GM19452 (cell line): ENCODE data around the gene TMEM69.
"Not testable (repeated sequence)": the region's sequence is repeated elsewhere in the genome, so short reads cannot be mapped to it uniquely, and the experiment has no call there.

ENCODE experiments used
- ATAC-seq: cut with Tn5 transposase; IDR thresholded peaks from one replicate; pipeline ENCODE4 v1.9.1; 2021; ENCODE audit not compliant: unreplicated experiment

The TMEM69 gene, protein sequence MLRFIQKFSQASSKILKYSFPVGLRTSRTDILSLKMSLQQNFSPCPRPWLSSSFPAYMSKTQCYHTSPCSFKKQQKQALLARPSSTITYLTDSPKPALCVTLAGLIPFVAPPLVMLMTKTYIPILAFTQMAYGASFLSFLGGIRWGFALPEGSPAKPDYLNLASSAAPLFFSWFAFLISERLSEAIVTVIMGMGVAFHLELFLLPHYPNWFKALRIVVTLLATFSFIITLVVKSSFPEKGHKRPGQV

DNA sequence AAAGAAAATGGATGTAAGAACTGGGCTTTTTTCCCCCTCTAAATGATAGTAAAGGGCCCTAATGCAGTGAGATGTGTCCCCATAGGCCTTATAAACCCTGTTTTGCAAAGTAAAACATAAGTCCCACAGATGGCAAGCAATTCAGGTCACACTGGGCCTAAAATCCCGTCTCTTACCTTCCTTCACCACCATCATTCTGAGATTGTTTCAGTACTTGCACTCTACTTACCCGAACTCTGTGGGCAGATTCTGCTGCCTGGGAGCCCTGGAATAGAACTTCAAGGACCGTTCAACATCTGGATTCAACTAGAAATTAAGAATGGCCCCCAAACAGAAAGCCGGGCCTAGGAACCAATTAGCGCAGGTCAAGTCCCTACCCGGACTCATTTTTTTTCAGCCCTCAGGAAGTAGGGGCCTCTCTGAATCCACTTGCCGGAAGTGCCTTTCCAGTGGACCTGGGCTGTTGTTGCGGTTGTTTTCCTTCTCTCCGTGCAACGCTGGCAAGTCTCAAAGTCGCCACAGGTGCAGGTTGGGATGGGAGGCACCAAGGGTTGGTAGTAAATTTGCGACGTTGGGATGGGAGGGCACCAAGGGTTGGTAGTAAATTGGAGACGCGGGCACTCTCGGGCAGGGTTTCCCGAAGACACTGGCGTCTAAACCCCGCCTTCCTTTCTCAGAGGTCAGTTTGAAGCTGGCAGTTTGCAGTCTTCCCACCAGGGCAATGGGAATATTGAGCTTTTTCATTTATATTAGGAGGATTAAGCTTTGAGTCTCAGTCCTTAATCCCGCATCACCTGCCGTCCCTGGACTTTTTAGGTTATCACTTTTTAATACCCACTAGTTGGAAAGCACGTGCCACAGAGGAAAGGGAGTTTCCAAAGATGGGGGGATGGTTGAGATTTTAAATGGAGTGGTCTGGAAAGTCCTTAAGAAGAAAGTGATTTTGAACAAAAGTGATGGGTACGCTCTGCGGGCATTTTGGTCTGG is at the start of gene TMEM69:
TSS of gene TMEM69 (plus strand) at position 428 of the 987 bp plus-strand sequence. CDS start 2,888 bp downstream, outside the sequence.
- no peak for ATAC-seq

DNA sequence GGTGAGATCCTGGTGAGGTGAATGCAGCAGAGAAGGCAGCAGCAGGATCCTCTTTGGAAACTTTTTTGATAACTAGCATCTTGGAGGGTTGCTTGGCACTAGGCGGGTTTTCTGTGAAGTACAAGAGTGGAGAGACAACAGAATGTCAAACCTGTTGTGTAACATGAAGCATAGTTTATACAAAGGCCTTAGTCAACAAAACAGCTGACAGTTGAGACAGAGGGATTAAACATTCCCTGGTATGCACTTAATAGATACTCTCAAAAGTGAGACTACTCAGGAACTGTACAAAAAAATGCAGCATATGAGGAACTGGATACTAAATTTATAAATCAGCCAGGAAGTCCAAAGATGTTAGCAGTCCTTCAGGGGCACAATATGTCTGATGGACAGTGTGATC is 47.7 kb upstream of the TMEM69 start:
- ATAC-seq = no peak

DNA sequence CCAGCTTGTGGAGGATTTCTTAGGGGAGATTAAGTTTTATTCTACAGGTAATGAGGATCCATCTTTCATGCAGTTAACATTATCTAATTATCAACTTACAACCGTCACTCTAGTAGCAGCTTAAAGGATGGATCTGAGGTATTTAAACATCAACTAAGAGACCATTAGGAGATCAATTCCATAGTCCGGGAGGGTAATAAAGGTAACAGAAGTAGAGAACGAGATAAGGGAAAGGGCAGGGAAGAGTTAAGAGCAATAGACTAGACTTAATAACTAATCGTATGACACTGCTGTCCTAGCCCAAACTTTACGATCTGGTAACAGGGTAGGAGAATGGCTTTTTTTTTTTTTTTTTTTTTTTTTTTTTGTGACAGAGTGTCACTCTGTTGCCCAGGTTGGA is 44.7 kb upstream of the TMEM69 start:
- no peak for ATAC-seq

DNA sequence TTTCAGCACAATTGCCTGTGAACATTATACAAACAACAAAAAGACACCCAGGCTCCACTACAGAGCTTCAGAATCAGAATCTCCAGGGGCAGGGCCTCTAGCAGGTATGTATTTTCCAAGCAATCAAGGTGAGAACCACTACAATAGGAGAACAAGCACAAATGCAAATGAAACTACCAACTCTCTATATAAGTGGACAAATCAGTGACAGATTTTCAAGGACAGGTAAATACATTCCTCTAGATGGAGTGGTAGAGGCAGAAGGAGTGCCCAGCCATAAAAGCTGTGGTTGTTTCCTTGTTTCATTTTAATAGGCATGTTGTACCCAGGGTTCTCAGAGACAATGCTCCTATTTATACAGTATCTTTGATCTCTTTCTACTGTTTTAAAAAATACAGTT is 44.0 kb upstream of the TMEM69 start:
- no peak for ATAC-seq

DNA sequence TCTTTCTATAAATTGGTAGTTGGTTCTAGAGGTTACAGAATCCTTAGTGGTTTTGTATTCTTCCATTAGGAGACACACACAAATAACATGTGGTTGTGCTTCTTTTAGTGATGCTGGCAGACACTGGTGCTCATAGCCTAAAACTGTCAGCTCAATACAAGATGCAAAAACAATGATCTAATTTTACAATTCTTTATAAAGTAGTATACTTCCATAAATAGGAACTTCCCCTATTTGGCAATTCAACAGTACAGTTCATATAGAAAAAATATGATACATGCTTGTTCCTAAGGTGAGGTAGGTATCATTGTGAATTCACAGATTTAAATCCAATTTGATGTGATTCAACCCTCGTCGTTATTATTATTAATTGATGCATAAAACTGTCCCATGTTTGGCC is 43.3 kb upstream of the TMEM69 start:
- ATAC-seq = no peak

DNA sequence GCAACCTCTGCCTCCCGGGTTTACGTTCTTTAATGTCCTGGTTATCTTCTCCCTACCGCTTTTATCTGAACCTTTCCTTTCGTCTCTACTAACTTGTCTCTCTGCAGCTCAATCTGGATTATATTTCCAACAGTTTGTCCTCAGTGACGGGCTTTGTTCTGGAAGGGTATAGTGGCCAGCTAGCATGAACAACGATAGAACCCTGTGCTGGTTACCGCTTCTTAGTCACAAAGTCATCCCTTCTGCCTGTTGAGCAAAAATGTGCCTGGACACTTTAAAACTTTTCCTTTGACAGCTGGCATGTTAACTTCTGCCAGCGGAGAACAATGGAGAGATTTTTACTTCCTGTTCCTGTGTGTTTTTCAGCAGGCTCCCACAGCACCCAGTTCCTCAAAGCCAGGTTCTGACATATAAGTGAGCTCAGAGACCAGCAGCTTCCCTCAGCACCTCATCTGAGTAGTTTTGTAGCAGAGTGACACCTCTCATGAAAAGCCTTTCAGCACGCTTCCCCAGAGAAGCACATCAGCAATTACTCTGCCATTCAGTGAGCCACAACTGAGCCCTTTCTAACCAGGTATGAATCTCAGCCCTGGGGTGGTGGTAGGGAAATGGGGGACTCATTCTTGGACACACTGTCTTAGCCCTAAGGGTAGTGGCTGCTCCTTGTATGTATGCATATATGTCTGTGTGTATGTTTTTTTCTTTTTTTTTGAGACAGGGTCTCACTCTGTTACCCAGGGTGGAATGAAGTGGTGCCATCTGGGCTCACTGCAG is 40.5 kb upstream of the TMEM69 start:
- ATAC-seq = no peak

DNA sequence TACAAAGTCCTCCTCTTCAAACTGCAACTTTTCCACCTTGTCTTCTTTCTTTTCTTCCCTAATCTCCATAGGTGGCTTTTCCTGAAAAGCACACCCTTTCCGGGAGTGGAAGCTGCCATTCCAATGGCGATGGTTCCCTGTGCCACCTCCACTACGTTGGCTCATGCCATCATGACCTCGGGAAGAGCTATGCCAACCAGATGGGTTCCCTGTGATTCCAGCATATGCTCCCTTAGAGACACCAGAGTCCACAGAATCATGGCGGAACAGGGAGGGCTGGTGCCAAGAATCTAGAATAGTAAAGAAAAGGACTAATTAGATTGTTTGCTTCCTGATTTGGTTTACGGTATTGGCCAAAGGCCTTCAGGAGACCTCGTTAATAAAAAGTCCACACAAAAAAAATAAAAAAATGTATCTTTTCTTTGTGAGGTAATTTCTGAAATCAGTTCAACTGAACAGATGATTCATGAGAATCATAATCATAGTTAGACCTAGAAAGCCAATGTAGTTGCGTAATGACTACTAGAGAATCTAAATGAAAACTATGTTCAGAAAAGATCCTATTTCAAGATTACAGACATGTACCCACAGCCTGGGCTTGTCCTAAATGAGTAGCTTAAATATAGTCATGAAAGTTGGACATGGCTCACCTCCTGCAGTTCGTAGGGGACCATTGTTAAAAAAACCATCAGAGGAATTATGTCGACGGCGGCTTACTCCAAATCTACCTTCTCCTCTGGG is 33.3 kb upstream of the TMEM69 start:
- no peak for ATAC-seq

DNA sequence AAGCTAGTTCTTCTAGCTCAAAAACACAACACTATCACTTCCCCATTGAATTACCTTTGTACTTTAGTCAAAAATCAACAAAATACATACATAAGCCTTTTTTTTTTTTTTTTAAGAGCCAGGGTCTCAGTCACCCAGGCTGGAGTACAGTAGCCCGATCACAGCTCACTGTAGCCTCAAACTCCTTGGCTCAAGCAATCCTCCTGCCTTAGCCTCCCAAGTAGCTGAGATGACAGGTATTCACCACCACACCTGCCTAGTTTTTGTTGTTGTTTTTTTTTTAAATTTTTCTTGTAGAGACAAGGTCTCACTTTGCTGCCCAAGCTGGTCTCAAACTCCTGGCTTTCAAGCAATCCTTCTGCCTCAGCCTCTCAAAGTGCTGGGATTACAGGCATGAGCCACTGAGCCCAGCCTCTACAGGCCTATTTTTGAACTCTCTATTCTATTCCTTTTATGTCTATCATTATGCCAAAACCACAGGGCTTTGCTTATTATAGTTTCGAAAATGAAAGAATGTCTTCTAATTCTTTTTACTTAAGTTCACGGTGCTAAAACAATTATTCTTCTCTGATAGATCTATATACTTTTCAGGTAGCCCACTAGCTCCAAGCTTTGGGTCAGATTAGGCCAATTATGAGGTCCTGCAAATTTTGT is 31.3 kb upstream of the TMEM69 start:
- ATAC-seq = no peak

DNA sequence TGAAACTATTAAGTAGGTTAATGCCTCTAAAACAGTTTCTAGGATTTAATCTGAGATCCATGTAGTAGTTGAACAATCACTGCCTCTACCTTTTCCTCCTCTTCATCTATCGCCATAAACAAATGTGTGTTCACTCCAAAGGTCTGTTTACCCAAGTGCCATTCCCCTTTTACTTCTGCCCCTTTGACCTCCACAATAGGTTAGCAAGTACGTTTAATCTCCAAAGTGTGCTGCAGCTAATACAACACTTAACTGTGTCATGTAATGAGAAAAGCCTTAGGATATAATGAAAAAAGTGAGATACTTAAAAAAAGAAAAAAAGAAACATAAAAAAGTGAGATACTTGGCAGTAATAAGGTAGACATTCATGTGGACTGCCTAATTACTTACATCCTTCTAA is 29.8 kb upstream of the TMEM69 start:
- no peak for ATAC-seq

DNA sequence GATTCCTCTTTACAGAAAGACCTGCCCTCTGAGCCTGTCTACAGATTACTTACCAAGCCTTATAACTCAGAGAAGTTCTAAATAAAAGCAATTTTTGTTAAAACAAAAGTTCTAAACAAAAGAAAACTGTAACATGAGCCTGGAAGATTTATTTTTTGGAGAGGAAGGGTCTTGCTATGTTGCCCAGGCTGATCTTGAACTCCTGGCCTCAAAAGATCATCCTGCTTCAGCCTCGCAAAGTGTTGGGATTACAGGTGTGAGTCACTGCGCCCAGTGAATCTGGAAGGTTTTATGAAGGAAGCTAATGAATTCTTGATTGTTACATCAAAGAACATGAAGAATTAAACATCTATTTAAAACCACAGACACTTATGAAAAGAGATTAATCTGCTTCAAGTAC is 28.8 kb upstream of the TMEM69 start:
- ATAC-seq = no peak

DNA sequence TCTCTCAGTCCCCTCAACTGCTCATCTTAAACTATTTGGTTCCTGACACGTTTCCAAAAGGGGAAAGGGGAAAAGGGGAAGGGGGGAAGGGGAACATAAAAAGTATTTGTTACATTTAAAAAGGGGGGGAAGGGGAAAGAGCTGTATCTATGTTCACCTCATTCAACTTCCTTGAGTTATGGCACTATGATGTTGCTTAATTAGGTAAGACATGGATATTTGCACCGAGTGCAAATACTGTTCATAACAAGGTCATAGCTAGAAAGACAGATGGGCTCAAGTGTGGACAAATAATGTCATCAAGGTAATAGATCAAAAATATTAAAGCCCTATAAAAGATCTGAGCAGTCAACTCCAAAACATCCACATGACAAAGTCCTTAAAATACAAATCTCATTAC is 27.6 kb upstream of the TMEM69 start:
- ATAC-seq = no peak

DNA sequence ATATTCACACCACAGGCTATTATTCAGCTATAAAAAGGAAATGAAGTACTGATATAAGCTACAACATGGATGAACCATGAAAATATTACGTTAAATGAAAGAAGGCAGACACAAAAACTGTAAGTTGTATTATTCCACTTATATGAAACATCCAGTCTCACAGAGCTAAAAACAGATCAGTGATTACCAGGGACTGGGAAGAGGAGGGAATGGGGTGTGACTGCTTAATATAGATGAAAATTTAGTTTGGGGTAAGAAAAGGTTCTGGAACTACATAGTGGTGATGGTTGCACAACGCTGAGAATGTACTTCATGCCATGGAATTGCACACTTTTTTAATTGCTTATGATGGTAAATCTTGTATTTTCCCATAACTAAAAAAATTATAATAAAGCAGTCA is 21.1 kb upstream of the TMEM69 start:
- no peak for ATAC-seq

DNA sequence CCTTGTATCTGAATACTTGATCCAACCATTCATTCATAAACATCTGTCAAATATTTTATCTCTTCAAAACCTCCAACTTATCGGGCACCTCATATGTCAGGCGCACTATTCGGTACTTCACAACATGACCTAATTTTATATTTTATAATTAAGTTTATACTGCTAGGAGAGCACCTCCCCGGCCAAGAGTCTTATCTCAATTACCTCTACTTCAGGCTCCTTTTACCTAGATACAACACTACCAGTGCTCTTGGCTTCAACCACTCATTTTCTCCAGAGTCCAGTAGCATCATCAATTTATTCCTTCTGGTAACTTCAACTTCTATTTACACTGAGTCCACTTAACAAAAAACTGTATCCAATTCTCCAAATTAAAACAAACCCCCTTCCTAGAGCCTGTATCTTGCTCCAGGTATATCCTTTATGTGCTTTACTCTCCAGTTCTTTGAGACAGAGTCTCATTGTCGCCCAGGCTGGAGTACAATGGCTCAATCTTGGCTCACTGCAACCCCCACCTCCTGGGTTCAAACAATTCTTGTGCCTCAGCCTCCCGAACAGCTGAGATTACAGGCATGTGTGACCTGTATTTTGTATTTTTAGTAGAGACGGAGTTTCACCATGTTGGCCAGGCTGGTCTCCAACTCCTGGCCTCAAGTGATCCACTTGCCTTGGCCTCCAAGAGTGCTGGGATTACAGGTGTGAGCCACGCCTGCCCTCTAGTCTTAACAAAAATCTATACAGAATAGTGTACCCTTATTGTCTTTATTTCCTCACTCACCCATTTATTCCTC is 20.5 kb upstream of the TMEM69 start:
- ATAC-seq = no peak

DNA sequence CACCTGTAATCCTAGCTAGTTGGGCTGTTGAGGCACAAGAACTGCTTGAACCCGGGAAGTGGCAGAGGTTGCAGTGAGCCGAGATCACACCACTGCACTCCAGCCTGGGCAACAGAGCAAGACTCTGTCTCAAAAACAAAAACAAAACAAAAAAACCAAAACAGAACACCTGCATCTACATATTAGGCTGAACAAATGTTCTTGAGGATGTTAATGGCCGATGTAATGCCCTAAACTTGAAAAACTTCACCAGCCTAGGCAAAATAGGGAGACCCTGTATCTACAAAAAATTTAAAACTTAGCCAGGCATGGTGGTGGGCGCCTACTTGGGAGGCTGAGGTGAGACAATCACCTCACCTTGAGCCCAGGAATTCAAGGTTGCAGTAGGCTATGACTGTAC is 19.5 kb upstream of the TMEM69 start:
- no peak for ATAC-seq

DNA sequence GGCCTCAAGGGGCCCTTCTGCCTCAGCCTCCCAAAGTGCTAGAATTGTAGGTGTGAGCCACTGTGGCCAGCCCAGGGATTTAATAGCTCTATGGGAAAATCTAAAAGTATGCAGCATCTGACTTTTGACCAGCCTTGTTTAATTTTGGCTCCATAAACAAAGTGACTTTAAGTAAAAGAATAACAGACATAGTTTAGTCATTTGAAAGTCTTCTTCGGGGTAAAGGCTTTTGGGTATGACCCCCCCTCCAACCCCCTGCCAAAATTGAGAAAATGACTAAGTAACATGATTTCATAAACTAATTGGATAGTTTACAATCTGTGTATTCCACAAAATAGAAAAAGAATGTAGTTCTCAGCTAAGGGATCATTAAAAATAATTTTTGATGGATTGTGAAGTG is 18.6 kb upstream of the TMEM69 start:
- ATAC-seq = no peak

DNA sequence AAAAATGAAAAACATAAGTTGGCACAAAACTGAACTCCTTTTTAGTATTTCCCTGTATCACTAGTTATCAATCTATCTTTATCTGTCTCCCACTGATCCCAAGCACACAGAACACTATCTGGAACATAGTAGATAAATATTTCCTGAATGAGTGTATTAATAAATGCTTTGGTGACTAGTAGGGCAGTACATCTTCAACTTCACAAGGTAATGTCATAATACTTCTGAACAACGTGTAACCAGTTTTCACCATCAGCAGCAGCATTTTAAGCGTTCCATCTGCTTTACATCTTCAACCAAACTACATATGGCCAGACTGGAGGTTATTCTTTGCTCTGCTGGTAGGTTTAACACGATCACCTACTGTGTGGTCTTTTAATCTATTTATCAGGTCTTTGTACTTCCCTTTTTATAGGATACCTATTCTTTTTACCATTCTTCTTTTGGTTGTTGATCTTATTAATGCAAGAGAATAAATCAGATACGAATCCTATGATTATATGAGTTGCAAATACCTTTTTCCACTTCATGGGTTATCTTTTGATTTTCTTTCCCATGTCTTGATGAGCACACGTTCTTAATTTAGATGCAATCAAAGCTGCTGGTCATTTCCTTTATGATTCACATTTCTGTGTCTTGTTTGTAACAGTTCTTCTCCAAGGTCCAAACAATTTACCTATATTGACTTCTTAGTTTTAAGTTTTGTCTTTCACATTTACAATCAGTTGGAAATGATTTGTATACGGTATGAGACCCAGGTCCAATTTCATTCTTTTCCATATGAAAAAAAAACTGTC is 17.9 kb upstream of the TMEM69 start:
- no peak for ATAC-seq

DNA sequence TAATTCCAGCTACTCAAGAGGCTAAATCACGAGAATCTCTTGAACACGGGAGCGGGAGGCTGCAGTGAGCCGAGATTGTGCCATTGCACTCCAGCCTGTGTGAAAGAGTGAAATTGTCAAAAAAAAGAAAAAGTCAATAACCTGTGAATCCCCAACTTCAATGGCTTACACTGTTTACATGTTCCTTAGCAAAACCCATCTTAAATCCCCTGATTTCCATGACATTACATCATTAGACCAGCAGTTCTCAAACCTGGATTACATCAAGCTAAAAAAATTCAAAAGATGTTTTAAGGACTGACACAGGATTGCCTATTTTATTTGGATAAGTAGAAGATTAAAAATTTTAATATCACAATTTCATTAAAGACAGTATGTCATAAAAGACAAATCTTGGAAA is 14.0 kb upstream of the TMEM69 start:
- ATAC-seq = no peak

DNA sequence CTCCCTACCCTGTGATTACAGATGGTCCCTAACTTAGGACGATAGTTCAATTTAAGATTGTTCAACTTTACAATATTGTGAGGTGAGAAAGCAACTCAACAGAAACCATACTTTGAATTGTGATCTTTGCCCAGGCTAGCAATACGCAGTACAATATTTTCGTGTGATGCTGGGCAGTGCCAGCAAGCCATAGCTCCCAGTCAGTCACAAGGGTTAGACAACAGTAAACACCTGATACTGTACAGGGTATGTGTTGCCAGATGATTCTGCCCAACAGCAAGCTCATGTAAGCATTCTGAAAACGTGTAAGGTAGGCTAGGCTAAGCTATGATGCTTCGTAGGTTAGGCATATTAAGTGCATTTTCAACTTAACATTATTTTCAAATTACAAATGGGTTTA is 13.5 kb upstream of the TMEM69 start:
- ATAC-seq = no peak

DNA sequence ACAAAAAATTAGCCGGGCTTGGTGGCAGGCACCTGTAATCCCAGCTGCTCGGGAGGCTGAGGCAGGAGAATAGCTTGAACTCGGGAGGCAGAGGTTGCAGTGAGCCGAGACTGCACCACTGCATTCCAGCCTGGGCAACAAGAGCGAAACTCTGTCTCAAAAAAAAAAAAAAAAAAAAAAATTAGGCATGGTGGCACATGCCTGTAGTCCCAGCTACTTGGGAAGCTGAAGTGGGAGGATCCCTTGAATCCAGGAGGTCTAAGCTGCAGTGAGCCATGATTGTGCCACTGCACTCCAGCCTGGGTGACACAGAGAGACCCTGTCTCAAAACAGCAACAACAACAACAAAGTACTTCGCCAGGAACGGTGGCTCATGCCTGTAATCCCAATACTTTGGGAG is 11.4 kb upstream of the TMEM69 start:
- ATAC-seq = not testable (repeated sequence)
